Adipose tissue (tissue), 3 donors: ENCODE data around the gene ACSM4. TPM values are rescaled to one million over a fixed set of nuclear protein-coding genes. Genes with fewer than 3 reads are reported as not detected.
"Not testable (repeated sequence)": the region's sequence is repeated elsewhere in the genome, so short reads cannot be mapped to it uniquely, and the experiment has no call there.

Source experiments
- H3K27ac ChIP-seq: one replicate; pipeline ENCODE4 v1.5.1; 2013; ENCODE audit warnings: low read depth, low read length
- WGBS, 3 donors: extraction: QIAGEN DNeasy Blood & Tissue Kit; methylation state at CpG; one replicate each; pipeline ENCODE4 v1.1.7; 2013; 5-methylcytosine and 5-hydroxymethylcytosine counted together
- polyA plus RNA-seq, 3 donors: library from polyadenylated mRNA; stranded (reverse); fragments of 200-250 nt; gene quantifications; one replicate each; pipeline ENCODE4 v1.2.3, GENCODE V29; 2013
- donor health status: healthy with polysubstance abuse.
- donor health status: Bipolar disorder and iron deficiency.
- donor health status: healthy.

ACSM4 gene, protein sequence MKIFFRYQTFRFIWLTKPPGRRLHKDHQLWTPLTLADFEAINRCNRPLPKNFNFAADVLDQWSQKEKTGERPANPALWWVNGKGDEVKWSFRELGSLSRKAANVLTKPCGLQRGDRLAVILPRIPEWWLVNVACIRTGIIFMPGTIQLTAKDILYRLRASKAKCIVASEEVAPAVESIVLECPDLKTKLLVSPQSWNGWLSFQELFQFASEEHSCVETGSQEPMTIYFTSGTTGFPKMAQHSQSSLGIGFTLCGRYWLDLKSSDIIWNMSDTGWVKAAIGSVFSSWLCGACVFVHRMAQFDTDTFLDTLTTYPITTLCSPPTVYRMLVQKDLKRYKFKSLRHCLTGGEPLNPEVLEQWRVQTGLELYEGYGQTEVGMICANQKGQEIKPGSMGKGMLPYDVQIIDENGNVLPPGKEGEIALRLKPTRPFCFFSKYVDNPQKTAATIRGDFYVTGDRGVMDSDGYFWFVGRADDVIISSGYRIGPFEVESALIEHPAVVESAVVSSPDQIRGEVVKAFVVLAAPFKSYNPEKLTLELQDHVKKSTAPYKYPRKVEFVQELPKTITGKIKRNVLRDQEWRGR
- not detected for polyA plus RNA-seq

DNA sequence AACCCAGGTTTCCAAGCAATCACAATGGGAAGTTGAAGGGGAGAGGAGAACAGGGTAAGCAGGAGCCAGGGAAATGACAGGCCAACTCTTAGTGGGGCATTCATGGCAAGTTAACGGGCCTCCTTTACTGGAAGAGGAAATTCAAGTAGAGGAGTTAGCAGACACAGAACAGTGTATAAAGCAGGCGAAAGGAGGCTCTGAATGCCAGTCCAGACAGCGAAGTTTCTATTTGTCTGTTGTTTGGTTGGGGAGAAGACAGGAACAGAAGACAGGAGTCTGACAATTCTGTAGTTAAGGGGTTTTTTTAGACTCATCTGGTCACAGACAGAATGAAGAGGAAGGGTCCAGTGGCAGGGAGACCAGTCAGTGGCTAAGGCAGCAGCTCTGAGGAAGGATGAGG is at the start of gene ACSM4:
Gene ACSM4 (plus strand): TSS at position 301 of the 400 bp plus-strand sequence. CDS start 260 bp downstream, outside the sequence.
- WGBS, 3 donors: 72 to 91% (median 85%) methylated on average over 3 of the region's 3 CpGs

DNA sequence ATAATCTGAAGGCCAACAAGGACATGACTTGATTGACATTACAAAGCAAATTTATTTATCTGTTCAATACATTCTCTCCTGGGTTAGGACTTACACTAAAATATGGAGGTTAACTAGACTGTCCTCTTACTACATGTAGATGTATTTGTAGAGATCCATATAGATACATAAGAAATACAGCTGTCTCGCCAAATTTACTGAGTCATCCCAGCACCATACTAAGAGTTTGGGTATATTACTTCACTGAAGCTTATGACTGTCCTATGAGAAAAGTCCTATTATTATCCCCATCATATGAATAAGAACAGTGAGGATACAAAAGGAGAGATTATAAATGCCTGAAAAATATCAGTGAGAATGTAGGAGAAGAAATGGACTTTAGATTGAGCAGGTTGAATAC is 44.8 kb upstream of the ACSM4 start:
- WGBS, 3 donors: 92 to 96% (median 93%) methylated on average over 1 of the region's 1 CpG
- H3K27ac ChIP-seq: no peak overlapping the region

More for the DNA sequence above, at the start of gene ACSM4:
- no peak within 1 kb of the TSS for H3K27ac ChIP-seq

DNA sequence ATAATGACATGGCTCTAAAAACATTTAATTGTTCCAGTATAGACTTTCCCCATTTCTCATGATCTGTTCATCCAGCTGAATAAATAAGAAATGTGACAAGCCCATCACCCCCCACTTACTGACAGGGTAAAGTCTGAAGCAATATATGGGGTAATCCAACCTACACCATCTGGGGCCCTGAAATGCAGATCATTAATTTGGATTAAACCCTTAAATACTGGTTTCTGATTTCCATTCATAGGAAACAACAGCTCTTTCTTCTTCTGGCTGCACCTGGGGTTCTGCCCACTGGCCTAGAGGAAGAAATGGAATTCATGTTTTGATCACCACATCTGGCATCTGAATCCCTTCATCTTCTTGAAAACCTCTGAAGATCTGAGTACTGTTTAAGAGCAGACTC is 39.3 kb upstream of the ACSM4 start:
- no peak overlapping the region for H3K27ac ChIP-seq

DNA sequence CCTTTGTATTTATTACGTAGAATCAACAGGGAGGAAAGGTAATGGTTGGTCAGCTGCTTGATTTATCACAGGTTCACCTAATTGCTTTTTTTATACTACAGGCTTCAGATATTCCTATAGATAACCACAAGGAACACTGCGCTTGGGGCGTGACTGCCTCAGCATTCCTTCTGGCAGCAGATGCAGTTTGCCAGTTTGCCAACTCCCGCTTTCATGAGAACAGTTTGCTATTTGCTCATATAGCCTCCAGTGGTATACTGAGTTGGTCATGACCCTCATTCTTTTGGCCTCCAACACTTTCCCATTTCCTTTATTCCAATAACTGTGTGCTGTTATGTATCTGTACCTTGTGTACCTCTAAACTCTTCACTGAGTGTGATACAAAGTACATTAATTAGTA is 38.6 kb upstream of the ACSM4 start:
- 85 to 91% (median 87%) methylated on average over 4 of the region's 4 CpGs for WGBS, 3 donors
- H3K27ac ChIP-seq: no peak overlapping the region

DNA sequence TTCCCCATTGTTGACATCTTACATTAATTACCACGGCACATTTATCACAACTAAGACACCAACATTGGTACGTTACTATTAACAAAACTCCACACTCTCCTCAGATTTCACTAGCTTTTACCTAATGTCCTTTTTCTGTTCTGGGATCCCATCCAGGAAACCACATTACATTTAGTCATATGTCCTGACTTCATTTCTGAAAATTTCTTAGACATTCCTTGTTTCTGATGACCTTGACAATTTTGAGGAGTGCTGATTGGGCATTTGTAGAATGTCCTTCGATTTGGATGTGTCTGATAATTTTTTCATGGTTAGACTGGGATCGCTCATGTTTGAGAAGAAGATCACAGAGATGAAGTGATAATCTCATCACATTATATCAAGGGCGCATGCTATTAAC is 34.6 kb upstream of the ACSM4 start:
- H3K27ac ChIP-seq: no peak overlapping the region
- 64 to 78% (median 69%) methylated on average over 5 of the region's 5 CpGs for WGBS, 3 donors

DNA sequence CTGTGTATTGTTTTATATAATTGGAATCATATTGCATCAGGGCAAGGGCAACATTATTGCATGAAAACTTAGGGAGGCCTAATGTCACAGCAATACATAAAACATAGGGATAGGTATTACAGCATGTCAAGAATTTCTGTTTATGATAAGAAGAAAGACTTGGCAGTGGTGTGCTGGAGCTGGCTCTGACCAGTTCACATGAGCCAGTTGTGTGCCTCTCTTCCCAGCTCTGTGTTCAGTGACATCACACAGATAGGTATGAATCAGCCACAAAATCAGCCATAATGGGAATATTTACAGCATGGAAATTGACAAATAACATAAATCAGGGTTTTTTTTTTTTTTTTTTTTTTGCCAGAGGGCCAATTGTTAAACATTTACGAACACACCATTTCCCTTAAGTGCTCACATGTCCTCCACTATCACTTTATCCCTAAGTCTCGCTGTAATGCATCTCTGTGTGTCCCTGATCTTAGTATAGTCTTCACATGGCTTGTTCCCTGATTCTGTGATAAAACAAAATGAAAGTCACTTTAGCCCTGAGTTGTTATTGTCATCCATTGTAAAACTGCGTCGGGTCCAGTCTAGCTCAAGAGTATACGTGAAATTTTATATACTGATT is 31.9 kb upstream of the ACSM4 start:
- H3K27ac ChIP-seq: no peak overlapping the region
- WGBS, 3 donors: 88 to 93% (median 91%) methylated on average over 5 of the region's 5 CpGs

DNA sequence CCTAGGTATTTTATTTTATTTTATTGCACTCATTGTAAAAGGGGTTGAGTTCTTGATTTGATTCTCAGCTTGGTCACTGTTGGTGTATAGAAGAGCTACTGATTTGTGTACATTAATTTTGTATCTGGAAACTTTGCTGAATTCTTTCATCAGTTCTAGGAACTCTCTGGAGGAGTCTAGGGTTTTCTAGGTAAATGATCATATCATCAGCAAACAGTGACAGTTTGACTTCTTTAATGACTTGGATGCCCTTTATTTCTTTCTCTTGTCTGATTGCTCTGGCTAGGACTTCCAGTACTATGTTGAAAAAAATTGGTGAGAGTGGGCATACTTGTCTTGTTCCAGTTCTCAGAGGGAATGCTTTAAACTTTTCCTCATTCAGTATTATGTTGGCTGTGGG is 28.4 kb upstream of the ACSM4 start:
- not testable (repeated sequence) for H3K27ac ChIP-seq

DNA sequence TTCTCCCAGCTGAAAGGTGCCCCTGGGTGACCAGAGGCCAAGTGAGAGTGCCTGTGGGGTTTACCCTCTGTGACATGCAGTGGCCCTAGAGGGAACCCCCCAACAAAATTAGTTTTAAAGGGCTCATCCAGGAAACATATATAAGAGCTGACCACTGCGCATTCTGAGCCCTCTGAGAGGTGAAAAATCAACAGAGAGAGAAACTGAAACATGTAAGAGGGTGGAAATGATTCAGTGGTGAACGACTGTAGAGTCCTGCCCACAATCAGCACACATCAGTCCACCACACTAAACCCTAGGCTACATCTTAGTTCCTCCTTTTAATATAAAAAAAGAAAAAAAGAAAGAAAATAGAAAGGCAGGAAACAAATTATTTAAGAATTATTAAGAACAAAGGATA is 21.0 kb upstream of the ACSM4 start:
- 58 to 67% (median 58%) methylated on average over 2 of the region's 2 CpGs for WGBS, 3 donors
- no peak overlapping the region for H3K27ac ChIP-seq

DNA sequence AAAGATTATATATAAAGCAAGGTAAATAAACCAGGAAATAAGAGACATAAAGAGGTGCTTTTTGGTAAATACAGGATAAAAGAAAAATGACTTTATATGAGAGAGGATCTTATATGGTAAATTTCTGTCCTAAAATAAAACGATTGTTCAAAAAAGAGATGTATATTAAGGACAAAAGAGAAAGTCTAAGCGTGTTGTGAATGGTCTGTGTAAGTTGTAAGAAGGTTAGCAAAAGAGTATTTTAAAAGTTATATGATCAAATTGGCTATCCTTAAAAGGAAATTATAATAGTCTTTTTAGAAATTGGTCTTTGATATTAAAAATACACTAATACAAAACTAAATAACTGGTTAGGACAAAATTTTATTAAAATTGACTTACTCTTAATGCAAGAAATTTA is 14.1 kb upstream of the ACSM4 start:
- WGBS, 3 donors: 44 to 72% (median 64%) methylated on average over 2 of the region's 2 CpGs
- H3K27ac ChIP-seq: no peak overlapping the region

DNA sequence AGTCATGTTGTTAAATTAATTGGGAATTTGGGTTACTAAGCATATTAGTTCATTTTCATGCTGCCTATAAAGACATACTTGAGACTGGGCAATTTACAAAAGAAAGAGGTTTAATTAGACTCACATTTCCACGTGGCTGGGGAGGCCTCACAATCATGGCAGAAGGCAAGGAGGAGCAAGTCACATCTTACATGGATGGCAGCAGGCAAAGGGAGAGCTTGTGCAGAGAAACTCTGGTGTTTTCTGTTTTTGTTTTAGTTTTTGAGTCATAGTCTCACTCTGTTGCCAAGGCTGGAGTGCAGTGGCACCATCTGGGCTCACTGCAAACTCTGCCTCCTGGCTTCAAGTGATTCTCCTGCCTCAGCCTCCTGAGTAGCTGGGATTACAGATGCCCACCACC is 13.3 kb upstream of the ACSM4 start:
- H3K27ac ChIP-seq: not testable (repeated sequence)
- 22 to 45% (median 30%) methylated on average over 1 of the region's 1 CpG for WGBS, 3 donors

DNA sequence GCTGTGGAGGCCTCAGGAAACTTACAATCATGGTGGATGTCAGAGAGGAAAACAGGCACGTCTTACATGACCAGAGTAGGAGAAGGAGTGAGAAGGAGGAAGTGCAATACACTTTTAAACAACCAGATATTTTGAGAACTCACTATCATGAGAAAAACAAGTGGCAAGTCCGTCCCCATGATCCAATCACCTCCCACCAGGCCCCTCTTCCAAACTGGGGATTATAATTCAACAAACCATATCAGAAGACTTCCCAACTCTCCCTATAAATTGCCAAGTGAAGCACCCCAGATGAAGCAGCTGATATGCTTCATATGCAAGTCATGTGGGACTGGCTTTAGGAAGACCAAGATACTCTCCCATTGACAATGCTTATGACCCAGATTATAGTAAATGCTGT is 11.6 kb upstream of the ACSM4 start:
- WGBS, 3 donors: 47 to 65% (median 54%) methylated on average over 2 of the region's 2 CpGs
- no peak overlapping the region for H3K27ac ChIP-seq

DNA sequence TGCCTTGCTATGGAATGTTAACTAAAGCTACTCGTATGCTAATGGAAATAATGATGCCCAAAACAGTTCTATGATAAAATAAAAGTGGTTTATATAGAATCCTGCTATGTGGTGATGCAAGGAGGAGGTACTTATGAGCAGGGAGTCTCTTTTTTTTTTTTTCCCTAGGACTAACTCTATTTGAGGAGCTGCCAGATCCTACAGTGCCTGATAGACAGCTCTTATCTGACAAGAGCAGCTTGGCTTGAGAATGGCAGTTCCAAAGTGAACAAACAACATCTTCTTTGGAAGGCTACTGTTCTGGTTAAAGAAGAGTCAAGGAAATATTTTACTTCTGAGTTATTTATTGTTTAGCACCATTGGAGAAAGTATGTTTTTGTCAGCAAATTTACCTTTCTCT is 10.2 kb upstream of the ACSM4 start:
- H3K27ac ChIP-seq: no peak overlapping the region
- 65 to 75% (median 73%) methylated on average over 1 of the region's 1 CpG for WGBS, 3 donors

DNA sequence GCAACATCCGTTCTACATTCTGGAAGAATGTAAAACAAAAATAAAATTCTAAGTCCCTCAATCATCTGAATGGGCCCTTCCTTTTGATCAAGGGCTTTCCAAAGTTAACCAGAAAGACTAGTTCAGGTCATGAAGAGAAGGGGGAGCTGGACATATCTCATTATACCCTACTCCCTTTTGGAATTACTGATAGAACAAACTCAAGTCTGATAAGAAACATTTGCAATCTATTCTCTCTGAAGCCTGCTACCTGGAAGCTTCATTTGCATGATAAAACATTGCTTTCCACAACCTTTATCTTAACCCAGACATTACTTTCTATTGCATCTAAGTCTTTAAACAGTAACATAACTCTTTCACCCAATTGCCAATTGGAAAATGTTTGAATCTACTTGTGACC is 8.3 kb upstream of the ACSM4 start:
- H3K27ac ChIP-seq: no peak overlapping the region
- WGBS, 3 donors: 65 to 92% (median 74%) methylated on average over 1 of the region's 1 CpG

DNA sequence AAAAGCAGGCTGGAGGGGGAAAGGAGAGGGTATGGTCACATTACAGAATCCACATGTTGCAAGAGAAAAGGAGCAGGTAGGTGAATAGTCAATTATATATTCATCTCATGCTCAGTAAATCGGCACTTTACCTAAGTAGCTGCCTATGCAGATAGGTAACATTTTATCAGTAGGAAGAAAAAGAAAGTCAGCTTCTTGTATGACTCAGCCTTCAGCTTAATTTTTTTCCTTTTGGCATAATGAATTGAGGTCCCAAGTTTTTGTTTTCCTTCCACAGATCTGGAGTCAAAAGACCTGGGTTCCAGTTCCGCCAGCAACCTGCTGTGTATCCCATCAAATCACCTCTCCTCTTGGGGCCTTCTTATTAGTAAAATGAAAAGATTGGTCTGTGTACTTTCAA is 6.0 kb upstream of the ACSM4 start:
- H3K27ac ChIP-seq: no peak overlapping the region
- WGBS, 3 donors: 83 to 96% (median 94%) methylated on average over 2 of the region's 2 CpGs

DNA sequence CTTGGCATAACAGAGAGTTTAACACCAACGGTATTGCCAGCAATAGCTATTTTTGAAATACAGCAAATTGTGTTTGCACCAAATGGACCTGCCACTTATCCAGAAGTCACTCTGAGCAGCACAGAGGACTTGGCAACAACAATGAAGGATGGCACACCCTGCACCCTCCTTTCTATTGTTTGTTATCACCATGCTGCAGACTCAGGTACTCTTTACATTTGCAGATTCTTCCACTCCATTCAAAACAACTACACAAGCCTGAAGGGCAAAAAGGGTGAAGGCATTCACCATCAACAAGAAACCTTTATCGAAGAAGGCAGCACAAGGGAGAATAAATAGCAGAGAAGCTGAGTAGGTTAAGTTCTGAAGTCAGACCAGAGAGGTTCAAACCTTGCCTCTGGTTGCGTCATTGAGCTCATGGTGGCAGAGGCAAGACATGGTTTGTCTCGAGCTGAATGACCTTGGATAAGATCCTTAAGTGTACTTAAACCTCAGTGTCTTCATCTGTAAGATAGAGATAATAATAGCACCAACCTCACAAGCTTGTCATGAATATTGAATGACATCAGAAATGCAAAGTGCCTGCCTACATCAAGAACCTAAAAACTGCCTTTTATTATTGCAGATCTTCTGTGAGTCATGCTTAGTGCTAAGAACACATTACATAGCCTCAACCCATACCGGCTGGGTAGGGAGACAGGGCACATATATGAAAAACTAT is 1.4 kb upstream of the ACSM4 start:
- H3K27ac ChIP-seq: no peak overlapping the region
- 74 to 79% (median 76%) methylated on average over 5 of the region's 5 CpGs for WGBS, 3 donors

DNA sequence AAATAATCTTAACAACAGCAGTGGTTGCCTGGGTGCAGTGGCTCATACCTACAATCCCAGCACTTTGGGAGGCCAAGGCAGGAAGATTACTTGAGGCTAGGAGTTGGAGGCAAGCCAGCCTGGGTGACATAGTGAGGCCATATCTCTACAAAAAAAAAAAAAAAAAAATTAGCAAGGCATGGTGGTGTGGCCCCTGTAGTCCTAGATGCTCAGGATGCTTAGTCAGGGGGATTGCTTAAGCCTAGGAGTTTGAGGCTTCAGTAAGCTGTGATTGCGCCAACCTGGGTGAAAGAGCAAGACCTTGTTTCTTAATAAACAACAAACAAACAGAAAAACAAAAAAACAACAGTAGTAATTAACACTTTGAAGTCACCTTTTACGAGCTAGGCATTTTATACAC is 642 bp upstream of the ACSM4 start:
- no peak overlapping the region for H3K27ac ChIP-seq
- 83 to 90% (median 87%) methylated on average over 2 of the region's 2 CpGs for WGBS, 3 donors

DNA sequence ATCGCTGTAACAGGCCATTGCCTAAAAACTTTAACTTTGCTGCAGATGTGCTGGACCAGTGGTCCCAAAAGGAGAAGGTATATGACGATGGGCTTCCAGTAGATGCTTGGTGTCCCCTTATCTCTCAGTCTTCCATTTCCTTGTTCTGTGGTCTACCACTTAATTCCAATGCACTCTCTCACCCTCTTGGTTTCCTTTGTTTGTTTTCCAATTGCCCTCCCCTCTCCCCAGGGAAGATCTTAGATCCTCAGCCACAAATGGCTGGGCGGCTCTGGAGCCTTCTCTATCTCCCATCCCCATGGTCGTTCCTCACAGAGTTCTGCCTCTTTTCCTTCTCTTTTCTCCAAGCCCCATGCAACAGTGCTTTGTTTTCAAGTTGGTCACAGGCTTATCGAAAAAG is 584 bp downstream of the ACSM4 start:
- H3K27ac ChIP-seq: no peak overlapping the region
- 58 to 61% (median 58%) methylated on average over 5 of the region's 5 CpGs for WGBS, 3 donors

DNA sequence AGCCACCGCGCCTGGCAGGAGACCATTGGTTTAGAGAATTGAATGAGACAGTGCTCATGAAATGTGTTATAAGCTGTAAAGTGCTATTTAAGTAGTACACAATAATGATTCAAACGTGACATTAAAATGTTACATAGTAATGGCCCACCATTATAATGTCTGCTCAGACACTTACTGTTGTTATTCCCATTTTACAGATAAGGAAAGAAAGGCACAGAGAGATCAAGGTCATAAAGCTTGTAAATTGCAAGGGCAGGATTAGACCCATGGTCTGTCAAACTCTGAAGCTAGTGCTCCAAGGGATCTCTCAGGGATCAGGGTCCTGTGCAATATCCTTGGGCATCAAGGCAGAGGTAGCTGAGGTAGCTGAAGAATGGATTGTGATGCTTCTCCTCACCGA is 6.2 kb downstream of the ACSM4 start:
- WGBS, 3 donors: 89 to 92% (median 91%) methylated on average over 4 of the region's 4 CpGs
- no peak overlapping the region for H3K27ac ChIP-seq

DNA sequence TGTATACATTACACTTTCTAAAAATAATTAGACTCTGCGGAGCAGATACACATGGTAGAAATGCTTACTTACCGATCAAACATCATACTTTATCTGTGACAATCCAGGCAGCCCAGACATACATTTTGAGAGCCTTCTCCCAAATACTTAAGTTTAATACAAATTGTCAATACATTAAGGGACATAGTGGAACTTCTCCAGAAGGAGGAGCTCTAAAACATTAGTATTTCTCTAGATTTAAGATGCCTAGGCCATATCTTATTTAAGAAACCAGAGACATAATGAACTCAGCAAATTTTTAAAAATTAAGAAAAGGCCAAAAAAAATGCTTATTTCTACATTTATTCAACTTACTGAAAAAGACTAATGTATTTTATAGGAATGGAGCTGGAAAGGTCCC is 16.1 kb downstream of the ACSM4 start:
- WGBS, 3 donors: 90 to 98% (median 91%) methylated on average over 2 of the region's 2 CpGs
- no peak overlapping the region for H3K27ac ChIP-seq
